Activated T-cell treated with anti-CD3 and anti-CD28 coated beads, Interleukin-2, amount 50 U/mL, for 24 hours (primary cell): ENCODE measurements around the gene AGK.
"Not testable (repeated sequence)": the region's sequence is repeated elsewhere in the genome, so short reads cannot be mapped to it uniquely, and the experiment has no call there.

Experiments
- DNase-seq: peaks from one replicate; pipeline ENCODE4 v3.0.0-alpha.2; 2020
- H3K27ac Mint-ChIP-seq: 2 replicates; pipeline ENCODE4 v1.8.0; 2020; ENCODE audit warnings: mild to moderate bottlenecking, mixed read lengths
- H3K27me3 Mint-ChIP-seq: 2 replicates; pipeline ENCODE4 v1.8.0; 2020; ENCODE audit warnings: mixed read lengths
- H3K36me3 Mint-ChIP-seq: 2 replicates; pipeline ENCODE4 v1.8.0; 2020; ENCODE audit warnings: low read depth, mixed read lengths
- H3K4me1 Mint-ChIP-seq: 2 replicates; pipeline ENCODE4 v1.8.0; 2020; ENCODE audit warnings: low read depth, mixed read lengths
- H3K4me3 Mint-ChIP-seq: 2 replicates; pipeline ENCODE4 v1.8.0; 2020; ENCODE audit warnings: mild to moderate bottlenecking, moderate library complexity, mixed read lengths
- H3K9me3 Mint-ChIP-seq: 2 replicates; pipeline ENCODE4 v1.8.0; 2020; ENCODE audit warnings: mixed read lengths

AGK gene

GRCh38 chr7:141685285-141686023 lies 134.2 kb downstream of the AGK start:
- Mint-ChIP-seq H3K27me3 (no peaks in the 10 kb centered on the region), H3K4me3 (no peak overlapping the region), H3K36me3 (peaks cover 61% of the 10 kb centered on the region), H3K4me1 (peaks cover 7% of the 10 kb centered on the region), H3K27ac (no peak overlapping the region), H3K9me3 (no peaks in the 10 kb centered on the region)
- no peak for DNase-seq

GRCh38 chr7:141686074-141686473 lies 134.9 kb downstream of the AGK start:
- H3K36me3 Mint-ChIP-seq = peaks cover 57% of the 10 kb centered on the region
- H3K9me3 Mint-ChIP-seq = no peaks in the 10 kb centered on the region
- peaks cover 6% of the 10 kb centered on the region for H3K4me1 Mint-ChIP-seq

GRCh38 chr7:141686670-141687069 lies 135.5 kb downstream of the AGK start:
- peaks cover 51% of the 10 kb centered on the region for H3K36me3 Mint-ChIP-seq
- no peak for DNase-seq
- no peak overlapping the region for H3K4me3 Mint-ChIP-seq
- peaks cover 6% of the 10 kb centered on the region for H3K4me1 Mint-ChIP-seq
- H3K9me3 Mint-ChIP-seq = no peaks in the 10 kb centered on the region
- H3K27ac Mint-ChIP-seq = peak overlapping the region; percentile 24
- H3K27me3 Mint-ChIP-seq = no peaks in the 10 kb centered on the region

More at GRCh38 chr7:141686074-141686473, 134.9 kb downstream of the AGK start:
- H3K4me3 Mint-ChIP-seq = no peak overlapping the region
- DNase-seq = no peak
- no peak overlapping the region for H3K27ac Mint-ChIP-seq
- H3K27me3 Mint-ChIP-seq = no peaks in the 10 kb centered on the region

- no peaks in the 10 kb centered on the region for H3K27me3 Mint-ChIP-seq
- H3K27ac Mint-ChIP-seq = no peak overlapping the region
- H3K4me3 Mint-ChIP-seq = no peak overlapping the region
- H3K4me1 Mint-ChIP-seq = peaks cover 11% of the 10 kb centered on the region
- no peaks in the 10 kb centered on the region for H3K9me3 Mint-ChIP-seq
- peaks cover 40% of the 10 kb centered on the region for H3K36me3 Mint-ChIP-seq
- no peak for DNase-seq
Measured at GRCh38 chr7:141688043-141688442, 136.8 kb downstream of the AGK start.

- DNase-seq, H3K4me3 Mint-ChIP-seq, H3K27me3 Mint-ChIP-seq, H3K27ac Mint-ChIP-seq, H3K9me3 Mint-ChIP-seq: not testable (repeated sequence)
- Mint-ChIP-seq H3K4me1 (peaks cover 17% of the 10 kb centered on the region), H3K36me3 (peaks cover 33% of the 10 kb centered on the region)
Measured at GRCh38 chr7:141689072-141689825, 138.0 kb downstream of the AGK start.

GRCh38 chr7:141691540-141691939 lies 140.3 kb downstream of the AGK start:
- Mint-ChIP-seq H3K4me3 (no peak overlapping the region), H3K27me3 (no peaks in the 10 kb centered on the region), H3K27ac (no peak overlapping the region), H3K36me3 (peaks cover 26% of the 10 kb centered on the region), H3K4me1 (peaks cover 35% of the 10 kb centered on the region), H3K9me3 (no peaks in the 10 kb centered on the region)
- no peak for DNase-seq

GRCh38 chr7:141691961-141692360 lies 140.8 kb downstream of the AGK start:
- no peak overlapping the region for H3K27ac Mint-ChIP-seq

GRCh38 chr7:141693082-141693481 lies 141.9 kb downstream of the AGK start:
- no peak for DNase-seq
- H3K4me3 Mint-ChIP-seq = no peak overlapping the region
- peaks cover 21% of the 10 kb centered on the region for H3K36me3 Mint-ChIP-seq
- peaks cover 47% of the 10 kb centered on the region for H3K4me1 Mint-ChIP-seq
- H3K9me3 Mint-ChIP-seq = no peaks in the 10 kb centered on the region
- H3K27ac Mint-ChIP-seq = no peak overlapping the region
- H3K27me3 Mint-ChIP-seq = no peaks in the 10 kb centered on the region

More at GRCh38 chr7:141691961-141692360, 140.8 kb downstream of the AGK start:
- no peak overlapping the region for H3K4me3 Mint-ChIP-seq
- peaks cover 23% of the 10 kb centered on the region for H3K36me3 Mint-ChIP-seq
- H3K9me3 Mint-ChIP-seq = no peaks in the 10 kb centered on the region
- no peaks in the 10 kb centered on the region for H3K27me3 Mint-ChIP-seq
- no peak for DNase-seq
- peaks cover 37% of the 10 kb centered on the region for H3K4me1 Mint-ChIP-seq

GRCh38 chr7:141695803-141696289 lies 144.6 kb downstream of the AGK start:
- no peak for DNase-seq
- Mint-ChIP-seq H3K4me1 (peaks cover 71% of the 10 kb centered on the region), H3K9me3 (no peaks in the 10 kb centered on the region), H3K27ac (no peak overlapping the region), H3K4me3 (no peak overlapping the region), H3K36me3 (peaks cover 12% of the 10 kb centered on the region), H3K27me3 (no peaks in the 10 kb centered on the region)

- no peak overlapping the region for H3K27ac Mint-ChIP-seq
- H3K4me1 Mint-ChIP-seq = peaks cover 74% of the 10 kb centered on the region
- H3K4me3 Mint-ChIP-seq = no peak overlapping the region
- DNase-seq = no peak
- no peaks in the 10 kb centered on the region for H3K27me3 Mint-ChIP-seq
- H3K9me3 Mint-ChIP-seq = no peaks in the 10 kb centered on the region
- peaks cover 12% of the 10 kb centered on the region for H3K36me3 Mint-ChIP-seq
Measured at GRCh38 chr7:141696348-141696747, 145.1 kb downstream of the AGK start.

GRCh38 chr7:141697211-141697871 lies 146.1 kb downstream of the AGK start:
- H3K4me1 Mint-ChIP-seq = peaks cover 72% of the 10 kb centered on the region

GRCh38 chr7:141698247-141699015 lies 147.2 kb downstream of the AGK start:
- peaks cover 10% of the 10 kb centered on the region for H3K36me3 Mint-ChIP-seq
- no peaks in the 10 kb centered on the region for H3K27me3 Mint-ChIP-seq
- no peak for DNase-seq
- no peak overlapping the region for H3K27ac Mint-ChIP-seq
- no peaks in the 10 kb centered on the region for H3K9me3 Mint-ChIP-seq
- no peak overlapping the region for H3K4me3 Mint-ChIP-seq
- peaks cover 69% of the 10 kb centered on the region for H3K4me1 Mint-ChIP-seq

More at GRCh38 chr7:141697211-141697871, 146.1 kb downstream of the AGK start:
- no peak for DNase-seq
- Mint-ChIP-seq H3K4me3 (no peak overlapping the region), H3K36me3 (peaks cover 12% of the 10 kb centered on the region), H3K27me3 (no peaks in the 10 kb centered on the region), H3K27ac (peak overlapping the region; percentile 10), H3K9me3 (no peaks in the 10 kb centered on the region)

GRCh38 chr7:141699860-141700259 lies 148.7 kb downstream of the AGK start:
- no peaks in the 10 kb centered on the region for H3K27me3 Mint-ChIP-seq
- H3K27ac Mint-ChIP-seq = no peak overlapping the region
- peaks cover 61% of the 10 kb centered on the region for H3K4me1 Mint-ChIP-seq
- H3K36me3 Mint-ChIP-seq = peaks cover 5% of the 10 kb centered on the region
- H3K9me3 Mint-ChIP-seq = no peaks in the 10 kb centered on the region
- no peak for DNase-seq
- peak overlapping the region; percentile 83 for H3K4me3 Mint-ChIP-seq

- Mint-ChIP-seq H3K9me3 (no peaks in the 10 kb centered on the region), H3K4me3 (peak overlapping the region; percentile 83), H3K27me3 (no peaks in the 10 kb centered on the region), H3K36me3 (peaks cover 2% of the 10 kb centered on the region), H3K4me1 (peaks cover 57% of the 10 kb centered on the region), H3K27ac (peak overlapping the region; percentile 12)
- no peak for DNase-seq
Measured at GRCh38 chr7:141700296-141700847, 149.2 kb downstream of the AGK start.
